A673 (cell line): ENCODE results near the gene C3orf52.

Experiments used
- EZH2 ChIP-seq: fragments of 200-600 bp; sonication (generic); IDR thresholded peaks from 2 replicates; pipeline ENCODE4 v1.6.1; 2017; ENCODE audit warnings: borderline replicate concordance, low read depth, mild to moderate bottlenecking, mixed read lengths, antibody characterized with exemption, low read length; ENCODE audit not compliant: poor library complexity, severe bottlenecking
- TF ChIP-seq, protein P1 (sequence below): fragments of 300-800, 200-600 bp; sonication (generic); conservative IDR thresholded peaks from 2 replicates; pipeline ENCODE4 v1.5.1; 2017; ENCODE audit warnings: low read depth, mild to moderate bottlenecking, antibody characterized with exemption, low read length, moderate library complexity, mixed read lengths

DNA sequence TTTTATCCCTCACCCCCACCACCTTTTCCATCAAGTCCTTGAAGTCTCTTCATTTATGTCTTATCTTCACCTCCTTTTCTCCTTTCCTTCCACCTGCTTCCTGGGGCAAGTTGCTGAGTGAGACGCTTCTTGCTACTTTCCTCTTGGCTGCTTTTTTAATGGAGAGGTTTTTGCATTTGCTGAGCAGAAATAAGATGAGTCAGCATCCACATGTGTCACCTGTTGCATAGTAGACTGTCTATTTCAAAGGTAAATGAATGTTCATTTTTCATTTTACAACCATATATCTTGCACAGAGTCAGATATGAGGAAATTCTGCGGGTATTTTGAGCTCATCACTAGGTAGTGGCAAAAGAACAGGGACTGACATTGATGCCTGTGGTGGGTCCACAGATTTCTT lies 18.6 kb downstream of the C3orf52 start:
- TF ChIP-seq, protein P1, sequence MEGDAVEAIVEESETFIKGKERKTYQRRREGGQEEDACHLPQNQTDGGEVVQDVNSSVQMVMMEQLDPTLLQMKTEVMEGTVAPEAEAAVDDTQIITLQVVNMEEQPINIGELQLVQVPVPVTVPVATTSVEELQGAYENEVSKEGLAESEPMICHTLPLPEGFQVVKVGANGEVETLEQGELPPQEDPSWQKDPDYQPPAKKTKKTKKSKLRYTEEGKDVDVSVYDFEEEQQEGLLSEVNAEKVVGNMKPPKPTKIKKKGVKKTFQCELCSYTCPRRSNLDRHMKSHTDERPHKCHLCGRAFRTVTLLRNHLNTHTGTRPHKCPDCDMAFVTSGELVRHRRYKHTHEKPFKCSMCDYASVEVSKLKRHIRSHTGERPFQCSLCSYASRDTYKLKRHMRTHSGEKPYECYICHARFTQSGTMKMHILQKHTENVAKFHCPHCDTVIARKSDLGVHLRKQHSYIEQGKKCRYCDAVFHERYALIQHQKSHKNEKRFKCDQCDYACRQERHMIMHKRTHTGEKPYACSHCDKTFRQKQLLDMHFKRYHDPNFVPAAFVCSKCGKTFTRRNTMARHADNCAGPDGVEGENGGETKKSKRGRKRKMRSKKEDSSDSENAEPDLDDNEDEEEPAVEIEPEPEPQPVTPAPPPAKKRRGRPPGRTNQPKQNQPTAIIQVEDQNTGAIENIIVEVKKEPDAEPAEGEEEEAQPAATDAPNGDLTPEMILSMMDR, result no peak
- no peak for TF ChIP-seq EZH2
